ENCODE measurements around the gene AKAP8L.

DNA sequence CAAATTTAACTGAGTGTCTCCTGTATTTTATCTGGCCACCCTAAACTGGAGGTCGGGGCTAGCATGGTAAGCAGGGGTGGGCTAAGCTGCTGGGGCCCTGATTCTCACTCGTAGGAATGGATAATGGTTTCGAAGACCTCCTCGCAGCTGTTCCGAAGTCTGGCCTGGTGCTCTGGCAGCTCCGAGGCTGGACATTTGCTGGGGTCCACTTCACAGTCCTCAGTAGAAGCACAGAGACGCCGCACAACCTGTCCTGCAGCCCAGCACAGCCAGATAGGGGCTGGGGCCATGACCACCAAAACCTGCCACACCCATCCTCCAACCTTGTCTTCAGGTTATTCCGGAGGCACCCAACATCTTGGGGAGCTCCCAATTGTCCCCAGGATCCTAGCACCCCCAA lies 37.2 kb upstream of the AKAP8L start:
- TF ChIP-seq EZH2 (IDR thresholded peaks at IDR 0.05; ENCODE audit: insufficient read depth, poor library complexity, severe bottlenecking) (no peak), EZH2phosphoT487 (IDR thresholded peaks at IDR 0.05; ENCODE audit: insufficient read depth, low read depth) (no peak)
